HG03432 (cell line): ENCODE results near the gene RNF212B.
"Not testable (repeated sequence)": the region's sequence is repeated elsewhere in the genome, so short reads cannot be mapped to it uniquely, and the experiment has no call there.

ENCODE experiments used
- ATAC-seq: cut with Tn5 transposase; IDR thresholded peaks from one replicate; pipeline ENCODE4 v1.9.1; 2021; ENCODE audit warnings: mild to moderate bottlenecking, moderate library complexity; ENCODE audit not compliant: unreplicated experiment

RNF212B gene

GRCh38 chr14:23242076-23242475, 4.3 kb downstream of the RNF212B start:
- ATAC-seq = no peak

- ATAC-seq = no peak
Measured at GRCh38 chr14:23243066-23243465, 5.3 kb downstream of the RNF212B start.

GRCh38 chr14:23245282-23245681, 7.5 kb downstream of the RNF212B start:
- no peak for ATAC-seq

- no peak for ATAC-seq
Measured at GRCh38 chr14:23248601-23249000, 10.9 kb downstream of the RNF212B start.

DNA sequence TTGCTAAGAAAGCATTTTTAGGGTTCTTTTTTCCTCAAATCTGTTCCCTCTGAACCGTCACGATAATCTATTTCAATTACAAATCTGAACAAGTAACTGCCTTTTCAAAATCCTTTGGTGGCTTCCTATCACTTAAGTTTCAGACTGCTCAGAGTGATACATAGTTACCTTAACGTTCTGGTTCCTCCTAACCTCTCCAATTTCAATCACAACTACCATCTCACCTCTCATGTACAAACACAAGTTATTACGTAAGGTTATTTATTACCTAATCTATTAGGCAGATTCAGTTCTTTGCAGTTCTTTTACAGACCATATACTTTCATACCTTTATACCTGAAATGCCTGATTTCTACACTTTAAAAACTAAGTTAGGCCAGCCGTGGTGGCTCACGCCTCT, 12.1 kb downstream of the RNF212B start:
- no peak for ATAC-seq

GRCh38 chr14:23252006-23252405, 14.3 kb downstream of the RNF212B start:
- no peak for ATAC-seq

- no peak for ATAC-seq
Measured at GRCh38 chr14:23252420-23253333, 14.9 kb downstream of the RNF212B start.

DNA sequence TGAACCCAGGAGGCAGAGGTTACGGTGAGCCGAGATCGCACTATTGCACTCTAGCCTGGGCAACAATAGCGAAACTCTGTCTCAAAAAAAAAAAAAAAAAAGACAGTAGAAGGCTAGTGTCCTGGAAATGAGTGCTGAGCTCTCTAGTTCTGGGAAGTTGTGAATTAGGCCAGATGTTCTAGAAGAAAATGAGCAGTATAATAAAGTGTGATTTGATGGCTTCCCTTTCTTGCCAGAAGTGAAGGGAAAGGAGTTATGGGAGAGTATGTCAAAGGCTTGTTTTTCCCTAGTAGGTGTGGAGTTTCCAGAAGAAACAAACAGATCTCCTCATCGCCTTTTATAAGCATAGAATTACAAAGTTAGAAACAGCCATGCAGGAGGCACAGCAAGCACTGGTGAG, 20.5 kb downstream of the RNF212B start:
- ATAC-seq = no peak

DNA sequence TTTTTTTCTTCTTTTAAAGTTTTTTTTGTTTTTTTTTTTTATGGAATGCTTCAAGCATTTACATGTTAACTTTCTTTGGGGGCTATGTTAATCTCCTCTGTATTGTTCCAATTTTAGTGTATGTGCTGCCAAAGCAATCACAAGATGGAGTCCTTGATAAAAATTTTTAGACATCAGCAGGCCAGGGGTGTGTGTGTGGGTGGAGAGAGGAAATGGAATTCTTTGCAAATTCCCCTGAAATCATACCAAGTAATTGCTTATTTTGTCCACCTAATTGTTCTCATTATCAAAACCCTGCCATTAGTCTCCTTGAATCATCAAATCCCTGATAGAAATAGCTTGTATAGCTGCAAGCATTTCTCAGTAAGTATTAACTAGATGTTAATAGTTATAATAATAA, 21.7 kb downstream of the RNF212B start:
- no peak for ATAC-seq

- ATAC-seq = not testable (repeated sequence)
Measured at GRCh38 chr14:23260849-23261248, 23.1 kb downstream of the RNF212B start.

- ATAC-seq = no peak
Measured at GRCh38 chr14:23269193-23269592, 31.5 kb downstream of the RNF212B start.

- no peak for ATAC-seq
Measured at GRCh38 chr14:23275412-23275811, 37.7 kb downstream of the RNF212B start.

DNA sequence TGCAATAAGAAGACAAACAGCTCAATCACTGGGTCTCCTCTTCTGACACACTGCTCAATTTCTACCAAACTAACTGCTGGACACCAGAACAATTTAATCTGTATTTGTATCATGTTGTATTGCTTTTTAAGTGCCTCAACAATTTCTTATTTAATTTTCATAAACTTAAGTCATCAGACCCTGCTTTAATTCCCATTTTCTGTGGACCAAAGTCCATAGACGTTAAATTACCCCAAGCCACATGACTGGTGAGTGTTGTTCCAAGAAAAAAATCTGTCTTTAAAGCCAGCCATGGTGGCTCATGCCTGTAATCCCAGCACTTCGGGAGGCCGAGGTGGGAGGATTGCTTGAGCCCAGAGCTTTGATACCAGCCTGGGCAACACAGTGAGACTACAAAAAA, 39.5 kb downstream of the RNF212B start:
- no peak for ATAC-seq

DNA sequence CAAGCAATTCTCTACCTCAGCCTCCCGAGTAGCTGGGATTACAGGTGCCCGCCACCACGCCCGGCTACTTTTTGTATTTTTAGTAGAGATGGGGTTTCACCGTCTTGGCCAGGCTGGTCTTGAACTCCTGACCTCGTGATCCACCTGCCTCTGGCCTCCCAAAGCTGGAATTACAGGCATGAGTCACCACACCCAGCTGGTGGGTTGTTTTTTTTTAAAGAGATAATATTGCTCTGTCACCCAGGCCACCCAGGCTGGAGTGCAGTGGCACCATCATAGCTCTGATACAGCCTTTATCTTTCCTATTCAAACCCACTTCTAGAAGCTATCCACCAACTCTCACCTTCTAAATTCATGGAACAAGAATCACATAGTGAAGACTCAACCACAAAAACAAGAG, 40.2 kb downstream of the RNF212B start:
- not testable (repeated sequence) for ATAC-seq

GRCh38 chr14:23281247-23281646, 43.5 kb downstream of the RNF212B start:
- ATAC-seq = no peak

GRCh38 chr14:23284654-23285529, 47.2 kb downstream of the RNF212B start:
- no peak for ATAC-seq

GRCh38 chr14:23285530-23286019, 47.8 kb downstream of the RNF212B start:
- ATAC-seq = peak; percentile 30

- ATAC-seq = peak; percentile 99
Measured at GRCh38 chr14:23286020-23286901, 48.5 kb downstream of the RNF212B start, which contains the start of gene HOMEZ. TSS of gene HOMEZ (minus strand) at chr14:23286132. CDS start at chr14:23285952, 180 bp downstream.

GRCh38 chr14:23286902-23287479, 49.3 kb downstream of the RNF212B start:
- ATAC-seq = no peak
